HepG2 (cell line): Measurements from ENCODE around the gene CD48. TPM values are rescaled to one million over a fixed set of nuclear protein-coding genes. Genes with fewer than 3 reads are reported as not detected.

Source experiments
- ATAC-seq: fragments of 200-7000 bp; cut with Tn5 transposase; 3 replicates; pipeline ENCODE4 v1.9.1; 2020; ENCODE audit warnings: mild to moderate bottlenecking, moderate library complexity
- BruUV-seq: library from RNA; stranded (reverse); fragments of 400-500 nt; replicated peaks from 2 replicates; lab custom pipeline; 2021; lab: Mats Ljungman, UMichigan
- CTCF ChIA-PET: fragments of 300-600 bp; formaldehyde crosslinking; extraction: SDS; loops from one replicate; lab custom pipeline; 2021; ENCODE audit warnings: low total read pairs, inconsistent platforms, low intra/inter-chr PET ratio; lab: Yijun Ruan, JAX
- POLR2A ChIA-PET: fragments of 350-600 bp; sonication (Branson Sonifier 250); formaldehyde crosslinking; loops from one replicate; lab custom pipeline; 2020; ENCODE audit warnings: antibody characterized with exemption, inconsistent platforms; lab: Yijun Ruan, JAX
- DNase-seq: peaks from one replicate; pipeline ENCODE4 v3.0.0-alpha.2; 2015; ENCODE audit warnings: low spot score
- FAIRE-seq: peaks from 3 replicates; lab custom pipeline; 2011; peaks lifted over from hg19 to GRCh38; lab: Jason Lieb, UNC
- H2AFZ ChIP-seq: one replicate; pipeline ENCODE4 v1.6.1; 2011; ENCODE audit warnings: low read length, inconsistent platforms
- H3K27ac ChIP-seq: fragments of 300-600 bp; 3 replicates; pipeline ENCODE4 v1.8.0; 2011; ENCODE audit warnings: mixed run types, mild to moderate bottlenecking, mixed read lengths, low read length, inconsistent platforms; ENCODE audit not compliant: insufficient read depth; ENCODE audit errors: extremely low read length
- H3K27me3 ChIP-seq, 2 experiments: fragments of 200-600 bp in 1 of 2; 2 replicates in 1 of 2; 3 replicates in 1 of 2; pipeline versions ENCODE4 v1.6.0 to v1.8.0; 2011; ENCODE audit warnings: low read length in 2 of 2, mild to moderate bottlenecking in 2 of 2, moderate library complexity in 2 of 2, inconsistent platforms in 1 of 2; ENCODE audit not compliant: insufficient read depth in 2 of 2, control insufficient read depth in 1 of 2
- H3K36me3 ChIP-seq, 2 experiments: fragments of 200-600 bp in 1 of 2; replicated peaks in 1 of 2; 2 replicates in 1 of 2; 3 replicates in 1 of 2; pipeline versions ENCODE4 v1.5.1 to v1.8.0; 2011; ENCODE audit warnings: low read length in 2 of 2, inconsistent platforms in 1 of 2; ENCODE audit not compliant: insufficient read depth in 2 of 2, control insufficient read depth in 1 of 2
- H3K4me1 ChIP-seq: 2 replicates; pipeline ENCODE4 v1.5.1; 2012; ENCODE audit warnings: low read length, inconsistent platforms; ENCODE audit not compliant: insufficient read depth
- H3K4me2 ChIP-seq: 2 replicates; pipeline ENCODE4 v1.6.0; 2011; ENCODE audit warnings: low read depth, low read length, inconsistent platforms
- H3K4me3 ChIP-seq, 3 experiments: fragments of 200-600 bp in 1 of 3; sonication (generic), shearing (Covaris generic) in 1 of 3; replicated peaks in 1 of 3; 2 replicates each; pipeline ENCODE4 v1.5.1; 2011 to 2016; ENCODE audit warnings: low read length in 3 of 3, inconsistent platforms in 2 of 3, low read depth in 2 of 3, mild to moderate bottlenecking in 2 of 3, control low read depth in 1 of 3, mixed read lengths in 1 of 3; ENCODE audit not compliant: insufficient read depth in 1 of 3
- H3K79me2 ChIP-seq: one replicate; pipeline ENCODE4 v1.6.1; 2011; ENCODE audit warnings: low read length, inconsistent platforms; ENCODE audit not compliant: insufficient read depth
- H3K9ac ChIP-seq: 2 replicates; pipeline ENCODE4 v1.6.0; 2011; ENCODE audit warnings: mild to moderate bottlenecking, low read depth, low read length, inconsistent platforms; ENCODE audit not compliant: insufficient read depth
- H3K9me3 ChIP-seq: 2 replicates; pipeline ENCODE4 v1.5.1; 2012; ENCODE audit warnings: mild to moderate bottlenecking, low read length
- H4K20me1 ChIP-seq: 2 replicates; pipeline ENCODE4 v1.6.0; 2011; ENCODE audit warnings: inconsistent platforms, mild to moderate bottlenecking, low read length, moderate library complexity; ENCODE audit not compliant: insufficient read depth
- PAWR ChIP-seq: sonication (generic); formaldehyde crosslinking; IDR thresholded peaks from 2 replicates; pipeline ENCODE4 v1.4.0; 2020; ENCODE audit warnings: missing genetic modification reagents, mild to moderate bottlenecking, borderline replicate concordance
- PAXIP1 ChIP-seq: sonication (generic); formaldehyde crosslinking; conservative IDR thresholded peaks from 2 replicates; pipeline ENCODE4 v1.4.0; 2020; ENCODE audit warnings: mild to moderate bottlenecking, missing genetic modification reagents, moderate library complexity
- TEAD3 ChIP-seq: optimal IDR thresholded peaks from 2 replicates; pipeline ENCODE3; 2016; ENCODE audit warnings: borderline replicate concordance
- THYN1 ChIP-seq: sonication (generic); formaldehyde crosslinking; IDR thresholded peaks from 2 replicates; pipeline ENCODE4 v1.8.1; 2023; ENCODE audit warnings: low read depth, mild to moderate bottlenecking, moderate library complexity, missing genetic modification reagents, borderline replicate concordance
- WGBS: methylation state at CpG from one replicate; pipeline ENCODE4 v1.1.6; 2017; ENCODE audit warnings: low lambda C conversion rate; 5-methylcytosine and 5-hydroxymethylcytosine counted together
- in situ Hi-C: cut with HindIII; loops from 2 replicates; pipeline ENCODE4 v1.10.0; 2017; ENCODE audit warnings: low pct_unique_long_range_greater_than_20kb; ENCODE audit not compliant: extremely low pct_ligation_motif_present
- intact Hi-C: fragments of 100-400 bp; cut with micrococcal nuclease; formaldehyde crosslinking; loops from one replicate; pipeline ENCODE4 v1.10.0; 2022; ENCODE audit not compliant: unreplicated experiment
- polyA plus RNA-seq, 8 experiments: library from polyadenylated mRNA; depleted of rRNA in 3 of 8; stranded (reverse) in 7 of 8; unstranded in 1 of 8; fragments of >200 nt; fragmentation: Illumina TruSeq in 4 of 8; extraction: Trizol in 4 of 8; gene quantifications; 2 replicates each; pipeline versions ENCODE4 v1.2.1 to v1.2.3, GENCODE V29; 2011 to 2016; ENCODE audit warnings: low read depth in 4 of 8, missing spikeins in 1 of 8, mixed read lengths in 1 of 8; ENCODE audit not compliant: insufficient read depth in 1 of 8
- total RNA-seq, 5 experiments: library from RNA; depleted of rRNA; stranded (reverse); fragments of >200 nt; fragmentation: Illumina TruSeq; extraction: Trizol; gene quantifications; 2 replicates each; pipeline ENCODE4 v1.2.3, GENCODE V29; 2016; ENCODE audit warnings: low read depth in 1 of 5

CD48 gene
- total and polyA plus RNA-seq, 2 of the 13 experiments (the other 11 are each of a cell fraction or from before 2014, with no cell fraction given): not detected

GRCh38 chr1:160637821-160638539, 73.6 kb downstream of the CD48 start:
- H3K27ac ChIP-seq: no peak overlapping the region
- DNase-seq (peak; percentile 58), ATAC-seq (peak; percentile 65), FAIRE-seq (no peak)
- intact Hi-C loops (no loop called here), in situ Hi-C loops (no loop called here)
- ChIA-PET POLR2A (no interaction called here), CTCF (no interaction called here)
- BruUV-seq: no TSS peak
- H3K9me3 ChIP-seq: no peaks in the 10 kb centered on the region
- no peak for TF ChIP-seq PAWR (CRISPR knock-in tag)
- TF ChIP-seq TEAD3 (CRISPR knock-in tag): peak; percentile 62
- TF ChIP-seq PAXIP1: 0 out of 2 replicates have a peak, but pooled peaks have one; percentile 11
- TF ChIP-seq THYN1: no peak
- peaks cover 28% of the 10 kb centered on the region for H3K4me1 ChIP-seq
- 0 out of 2 replicates have a peak overlapping the region, but pooled peaks have one; percentile 5 for H3K4me2 ChIP-seq
- 24% methylated on average over 5 of the region's 5 CpGs for WGBS
- no peaks in the 10 kb centered on the region for H3K36me3 ChIP-seq
- H3K4me3 ChIP-seq: no peak overlapping the region
- H3K27me3 ChIP-seq: no peaks in the 10 kb centered on the region
- H3K9ac ChIP-seq: no peak overlapping the region
- H4K20me1 ChIP-seq: no peaks in the 10 kb centered on the region
- H2AFZ ChIP-seq: no peak overlapping the region
- no peaks in the 10 kb centered on the region for H3K79me2 ChIP-seq
